Kidney (tissue), 14 donors: Measurements from ENCODE around the gene PEF1. TPM values are rescaled to one million over a fixed set of nuclear protein-coding genes. Genes with fewer than 3 reads are reported as not detected.

Experiments used
- DNase-seq, 5 donors: peaks; one replicate each; pipeline ENCODE4 v3.0.0-alpha.2; 2013 to 2020
- FAIRE-seq: peaks from 2 replicates; lab custom pipeline; 2012; peaks lifted over from hg19 to GRCh38; lab: Jason Lieb, UNC
- H3K27ac ChIP-seq, 2 donors: one replicate each; pipeline ENCODE4 v1.7.0; 2013; ENCODE audit warnings: low read depth in 2 of 2, low read length in 2 of 2, inconsistent platforms in 1 of 2
- H3K27me3 ChIP-seq: one replicate; pipeline ENCODE4 v1.7.1; 2013; ENCODE audit warnings: low read length, inconsistent platforms; ENCODE audit not compliant: control insufficient read depth, insufficient read depth
- H3K36me3 ChIP-seq, 3 donors: one replicate each; pipeline versions ENCODE4 v1.7.0 to v1.7.1; 2013; ENCODE audit warnings: low read length in 3 of 3, control low read depth in 1 of 3, inconsistent platforms in 1 of 3; ENCODE audit not compliant: insufficient read depth in 3 of 3, control insufficient read depth in 2 of 3
- H3K4me1 ChIP-seq, 3 donors: one replicate each; pipeline versions ENCODE4 v1.7.0 to v1.7.1; 2013; ENCODE audit warnings: low read length in 3 of 3, inconsistent platforms in 1 of 3, low read depth in 1 of 3; ENCODE audit not compliant: control insufficient read depth in 2 of 3, insufficient read depth in 2 of 3
- H3K4me3 ChIP-seq, 3 donors: one replicate each; pipeline versions ENCODE4 v1.7.0 to v1.8.1; 2013; ENCODE audit warnings: low read length in 3 of 3, control low read depth in 1 of 3, inconsistent platforms in 1 of 3
- H3K9ac ChIP-seq, 3 donors: one replicate each; pipeline versions ENCODE4 v1.7.0 to v1.7.1; 2013; ENCODE audit warnings: low read length in 3 of 3, control low read depth in 1 of 3, inconsistent platforms in 1 of 3
- H3K9me3 ChIP-seq, 3 donors: one replicate each; pipeline versions ENCODE4 v1.7.0 to v1.7.1; 2013; ENCODE audit warnings: low read length in 3 of 3, control low read depth in 1 of 3, inconsistent platforms in 1 of 3; ENCODE audit not compliant: control insufficient read depth in 2 of 3, insufficient read depth in 1 of 3
- CTCF ChIP-seq: IDR thresholded peaks from 3 replicates; pipeline ENCODE4 v1.5.1; 2012; ENCODE audit warnings: mild to moderate bottlenecking, moderate library complexity, borderline replicate concordance; ENCODE audit not compliant: insufficient read depth; ENCODE audit errors: extremely low read depth
- intact Hi-C: fragments of 100-400 bp; cut with DNase I; formaldehyde crosslinking; loops from one replicate; pipeline ENCODE4 v1.11.1; 2022
- polyA plus RNA-seq: library from polyadenylated mRNA; stranded (reverse); fragments of 350-450 nt; fragmentation: Illumina TruSeq; extraction: RNeasy Lipid Tissue Mini Kit (QIAGEN cat#74804); gene quantifications from one replicate; pipeline ENCODE4 v1.2.3, GENCODE V29; 2014; ENCODE audit warnings: low read depth, low replicate concordance; ENCODE audit not compliant: insufficient read depth
- total RNA-seq: library from RNA; stranded (reverse); fragmentation: NEBNext Ultra II Directional; extraction: Animal tissue kit (Norgen Biotek cat#: 25700); gene quantifications from one replicate; pipeline ENCODE4 v1.2.1, GENCODE V29; 2021
- donor health status: control.
- donor health status: control.
- donor health status: control.
- donor health status: control.
- donor health status: control.
- donor health status: DM: yes; HTN: yes; CAD: no.
- donor health status: Normal renal cell carcinoma (clear cell type).

The PEF1 gene
- total and polyA plus RNA-seq, 2 donors from 2014 or later: 69.0 to 120 TPM

GRCh38 chr1:31678681-31679080 is 34.0 kb upstream of the PEF1 start:
- Histone ChIP-seq H3K4me1 (no peaks in the 10 kb centered on the region), H3K27me3 (no peaks in the 10 kb centered on the region), H3K36me3 (no peaks in the 10 kb centered on the region), H3K27ac (no peak overlapping the region), H3K9me3 (no peaks in the 10 kb centered on the region), H3K9ac (no peak overlapping the region), H3K4me3 (no peak overlapping the region)
- FAIRE-seq: no peak
- DNase-seq: no peak
- intact Hi-C loops: no loop called here
- no peak for TF ChIP-seq CTCF

GRCh38 chr1:31677949-31678348 is 33.3 kb upstream of the PEF1 start:
- intact Hi-C loops: no loop called here

GRCh38 chr1:31677401-31677800 is 32.7 kb upstream of the PEF1 start:
- Histone ChIP-seq H3K9ac (no peak overlapping the region), H3K9me3 (no peaks in the 10 kb centered on the region), H3K4me1 (no peaks in the 10 kb centered on the region), H3K36me3 (no peaks in the 10 kb centered on the region), H3K27ac (no peak overlapping the region), H3K27me3 (no peaks in the 10 kb centered on the region), H3K4me3 (no peak overlapping the region)
- DNase-seq (no peak), FAIRE-seq (no peak)
- intact Hi-C loops: no loop called here
- no peak for TF ChIP-seq CTCF

More at GRCh38 chr1:31677949-31678348, 33.3 kb upstream of the PEF1 start:
- H3K9ac ChIP-seq: no peak overlapping the region
- H3K27me3 ChIP-seq: no peaks in the 10 kb centered on the region
- H3K36me3 ChIP-seq: no peaks in the 10 kb centered on the region
- H3K4me3 ChIP-seq: no peak overlapping the region
- no peak for TF ChIP-seq CTCF
- H3K4me1 ChIP-seq: no peaks in the 10 kb centered on the region
- H3K27ac ChIP-seq: no peak overlapping the region
- DNase-seq (no peak), FAIRE-seq (no peak)
- no peaks in the 10 kb centered on the region for H3K9me3 ChIP-seq

- TF ChIP-seq CTCF: no peak
- Histone ChIP-seq H3K27ac (no peak overlapping the region), H3K9ac (no peak overlapping the region), H3K9me3 (no peaks in the 10 kb centered on the region), H3K36me3 (no peaks in the 10 kb centered on the region), H3K4me3 (no peak overlapping the region), H3K27me3 (no peaks in the 10 kb centered on the region), H3K4me1 (no peaks in the 10 kb centered on the region)
- no peak for DNase-seq
- FAIRE-seq: no peak
- intact Hi-C loops: no loop called here
Observed at GRCh38 chr1:31675756-31676155, 31.1 kb upstream of the PEF1 start.
